H1 (cell line): Measurements from ENCODE around the gene PDPK1. TPM values are rescaled to one million over a fixed set of nuclear protein-coding genes. Genes with fewer than 3 reads are reported as not detected.

Experiments
- CTCF ChIA-PET: fragments of 300-600 bp; sonication (Branson Sonifier 250); formaldehyde crosslinking; loops from one replicate; lab custom pipeline; 2021; ENCODE audit not compliant: partially characterized antibody; lab: Charles Lee
- POLR2A ChIA-PET: fragments of 300-600 bp; sonication (Branson Sonifier 250); formaldehyde crosslinking; loops from one replicate; lab custom pipeline; 2021; ENCODE audit warnings: inconsistent platforms; ENCODE audit not compliant: partially characterized antibody; lab: Charles Lee
- DNase-seq, 2 experiments: peaks; one replicate each; pipeline versions ENCODE4 v3.0.0 to v3.0.0-alpha.2; 2010 to 2022; ENCODE audit warnings: low spot score in 2 of 2, low read depth in 1 of 2, mixed read lengths in 1 of 2
- FAIRE-seq: peaks from 2 replicates; lab custom pipeline; 2011; peaks lifted over from hg19 to GRCh38; lab: Jason Lieb, UNC
- H2AFZ ChIP-seq: 2 replicates; pipeline ENCODE4 v1.8.1; 2012; ENCODE audit warnings: low read length, inconsistent platforms
- H2AK5ac ChIP-seq: 2 replicates; pipeline ENCODE4 v1.6.1; 2013; ENCODE audit warnings: low read depth, low read length
- H2BK120ac ChIP-seq: replicated peaks from 2 replicates; pipeline ENCODE3; 2013; ENCODE audit warnings: low read depth, low read length, inconsistent platforms
- H2BK12ac ChIP-seq: 2 replicates; pipeline ENCODE4 v1.6.1; 2013; ENCODE audit warnings: low read depth, low read length
- H2BK15ac ChIP-seq: 2 replicates; pipeline ENCODE4 v1.6.1; 2013; ENCODE audit warnings: low read length
- H2BK20ac ChIP-seq: 2 replicates; pipeline ENCODE4 v1.6.1; 2013; ENCODE audit warnings: low read length
- H2BK5ac ChIP-seq: 2 replicates; pipeline ENCODE4 v1.6.1; 2013; ENCODE audit warnings: low read depth, low read length
- H3K14ac ChIP-seq: 2 replicates; pipeline ENCODE4 v1.6.1; 2013; ENCODE audit warnings: inconsistent platforms; ENCODE audit not compliant: insufficient read length
- H3K18ac ChIP-seq: 2 replicates; pipeline ENCODE4 v1.6.1; 2013; ENCODE audit warnings: low read length; ENCODE audit errors: extremely low read depth
- H3K23ac ChIP-seq: 2 replicates; pipeline ENCODE4 v1.6.1; 2013; ENCODE audit warnings: inconsistent platforms; ENCODE audit not compliant: insufficient read length
- H3K23me2 ChIP-seq: 2 replicates; pipeline ENCODE4 v1.6.1; 2013; ENCODE audit warnings: low read depth, low read length
- H3K27ac ChIP-seq: 2 replicates; pipeline ENCODE4 v1.6.1; 2011; ENCODE audit warnings: low read depth, low read length, inconsistent platforms
- H3K27me3 ChIP-seq, 4 experiments: replicated peaks in 1 of 4; 1 replicate in 1 of 4; 2 replicates in 3 of 4; pipeline versions ENCODE4 v1.6.1 to v1.8.1; 2011 to 2013; ENCODE audit warnings: low read length in 3 of 4, mild to moderate bottlenecking in 3 of 4, inconsistent platforms in 2 of 4, mixed read lengths in 2 of 4, moderate library complexity in 1 of 4; ENCODE audit not compliant: control insufficient read depth in 3 of 4, insufficient read depth in 3 of 4; ENCODE audit errors: extremely low read depth in 1 of 4
- H3K36me3 ChIP-seq, 4 experiments: 2 replicates each; pipeline versions ENCODE4 v1.6.1 to v1.8.1; 2011 to 2013; ENCODE audit warnings: mild to moderate bottlenecking in 4 of 4, low read length in 3 of 4, moderate library complexity in 2 of 4, control low read depth in 1 of 4, inconsistent platforms in 1 of 4; ENCODE audit not compliant: insufficient read depth in 4 of 4, control insufficient read depth in 2 of 4
- H3K4ac ChIP-seq: replicated peaks from 2 replicates; pipeline ENCODE3; 2013; ENCODE audit warnings: low read length, low read depth, mixed read lengths, inconsistent platforms; ENCODE audit not compliant: insufficient read length
- H3K4me1 ChIP-seq, 4 experiments: replicated peaks in 1 of 4; 1 replicate in 1 of 4; 2 replicates in 3 of 4; pipeline versions ENCODE4 v1.6.1 to v1.8.1; 2011 to 2013; ENCODE audit warnings: low read length in 3 of 4, inconsistent platforms in 2 of 4, mixed read lengths in 1 of 4; ENCODE audit not compliant: insufficient read depth in 4 of 4, control insufficient read depth in 3 of 4
- H3K4me2 ChIP-seq, 2 experiments: 2 replicates each; pipeline versions ENCODE4 v1.6.1 to v1.8.1; 2011 to 2013; ENCODE audit warnings: low read depth in 2 of 2, low read length in 2 of 2, control low read depth in 1 of 2, inconsistent platforms in 1 of 2, mild to moderate bottlenecking in 1 of 2; ENCODE audit not compliant: insufficient read depth in 1 of 2
- H3K4me3 ChIP-seq, 4 experiments: fragments of 200-600, 300-600 bp in 1 of 4; sonication (generic), shearing (Covaris generic), sonication (Bioruptor Twin) in 1 of 4; 2 replicates each; pipeline versions ENCODE4 v1.5.1 to v1.8.1; 2011 to 2016; ENCODE audit warnings: low read length in 4 of 4, low read depth in 3 of 4, control low read depth in 2 of 4, inconsistent platforms in 2 of 4, mild to moderate bottlenecking in 2 of 4, mixed read lengths in 1 of 4, moderate library complexity in 1 of 4; ENCODE audit not compliant: insufficient read depth in 2 of 4; ENCODE audit errors: extremely low read depth in 1 of 4
- H3K56ac ChIP-seq: replicated peaks from 2 replicates; pipeline ENCODE3; 2013; ENCODE audit warnings: low read depth, mild to moderate bottlenecking, mixed read lengths, low read length, inconsistent platforms; ENCODE audit not compliant: insufficient read length
- H3K79me1 ChIP-seq: 2 replicates; pipeline ENCODE4 v1.6.1; 2013; ENCODE audit warnings: low read depth, low read length, control low read depth
- H3K79me2 ChIP-seq, 2 experiments: 2 replicates each; pipeline versions ENCODE4 v1.6.1 to v1.8.1; 2012 to 2013; ENCODE audit warnings: low read length in 2 of 2, mild to moderate bottlenecking in 2 of 2, inconsistent platforms in 1 of 2; ENCODE audit not compliant: insufficient read depth in 2 of 2, control insufficient read depth in 1 of 2
- H3K9ac ChIP-seq, 4 experiments: replicated peaks in 1 of 4; 1 replicate in 1 of 4; 2 replicates in 3 of 4; pipeline versions ENCODE4 v1.6.1 to v1.8.1; 2011 to 2013; ENCODE audit warnings: low read depth in 3 of 4, low read length in 3 of 4, control low read depth in 2 of 4, mild to moderate bottlenecking in 2 of 4, moderate library complexity in 2 of 4, inconsistent platforms in 1 of 4; ENCODE audit errors: extremely low read depth in 1 of 4
- H3K9me3 ChIP-seq, 2 experiments: 2 replicates each; pipeline versions ENCODE4 v1.6.1 to v1.8.1; 2012 to 2013; ENCODE audit warnings: mild to moderate bottlenecking in 2 of 2, moderate library complexity in 2 of 2, control low read depth in 1 of 2, inconsistent platforms in 1 of 2, low read depth in 1 of 2, low read length in 1 of 2, mixed read lengths in 1 of 2; ENCODE audit not compliant: insufficient read depth in 2 of 2
- H4K20me1 ChIP-seq, 2 experiments: replicated peaks in 1 of 2; 2 replicates each; pipeline versions ENCODE3 to v1.8.1; 2011 to 2013; ENCODE audit warnings: inconsistent platforms in 2 of 2, low read length in 2 of 2, mild to moderate bottlenecking in 1 of 2; ENCODE audit not compliant: insufficient read depth in 2 of 2, control insufficient read depth in 1 of 2
- H4K5ac ChIP-seq: 2 replicates; pipeline ENCODE4 v1.6.1; 2013; ENCODE audit warnings: low read length, low read depth, mixed read lengths, inconsistent platforms; ENCODE audit not compliant: insufficient read length
- H4K8ac ChIP-seq: 2 replicates; pipeline ENCODE4 v1.8.0; 2013; ENCODE audit warnings: mild to moderate bottlenecking, moderate library complexity, low read length, inconsistent platforms; ENCODE audit not compliant: insufficient read depth; ENCODE audit errors: extremely low read depth
- H4K91ac ChIP-seq: replicated peaks from 2 replicates; pipeline ENCODE3; 2013; ENCODE audit warnings: low read length, mixed read lengths, inconsistent platforms; ENCODE audit not compliant: insufficient read length
- BACH1 ChIP-seq: IDR thresholded peaks from 2 replicates; pipeline ENCODE4 v1.6.1; 2012; ENCODE audit warnings: low read length, improper control_type of control experiment
- CBX5 ChIP-seq: fragments of 300-800, 300-1000 bp; sonication (generic); IDR thresholded peaks from 2 replicates; pipeline ENCODE4 v1.7.1; 2016; ENCODE audit warnings: antibody characterized with exemption, low read length, low read depth
- EZH2 ChIP-seq: fragments of 200-600 bp; sonication (generic); IDR thresholded peaks from 2 replicates; pipeline ENCODE4 v1.7.1; 2012; ENCODE audit warnings: low read depth, mild to moderate bottlenecking, moderate library complexity, low read length, inconsistent platforms; ENCODE audit not compliant: severe bottlenecking
- HDAC2 ChIP-seq, 2 experiments: fragments of 300-600 bp in 1 of 2; sonication (generic) in 1 of 2; IDR thresholded peaks; 2 replicates each; pipeline ENCODE4 v1.6.1; 2011 to 2012; ENCODE audit warnings: low read depth in 2 of 2, low read length in 2 of 2, mild to moderate bottlenecking in 2 of 2, moderate library complexity in 2 of 2, borderline replicate concordance in 1 of 2, inconsistent platforms in 1 of 2
- NANOG ChIP-seq: IDR thresholded peaks from 2 replicates; pipeline ENCODE4 v1.6.1; 2011; ENCODE audit warnings: low read length, low read depth, mild to moderate bottlenecking, inconsistent platforms; ENCODE audit not compliant: insufficient read depth, poor library complexity, severe bottlenecking
- POU5F1 ChIP-seq: IDR thresholded peaks from 2 replicates; pipeline ENCODE4 v1.6.1; 2011; ENCODE audit warnings: low read depth, mild to moderate bottlenecking, low read length, moderate library complexity
- RNF2 ChIP-seq: fragments of 200-900, 300-1000 bp; sonication (generic); IDR thresholded peaks from 2 replicates; pipeline ENCODE4 v1.7.1; 2016; ENCODE audit warnings: borderline replicate concordance, low read depth, mild to moderate bottlenecking, antibody characterized with exemption, low read length; ENCODE audit not compliant: poor library complexity, severe bottlenecking; ENCODE audit errors: missing control alignments
- SRF ChIP-seq: IDR thresholded peaks from 2 replicates; pipeline ENCODE4 v1.6.1; 2011; ENCODE audit warnings: mild to moderate bottlenecking, low read depth, low read length, moderate library complexity
- ZNF274 ChIP-seq: IDR thresholded peaks from 2 replicates; pipeline ENCODE4 v1.7.0; 2012; ENCODE audit warnings: low read length, borderline replicate concordance; ENCODE audit errors: extremely low read depth
- WGBS, 2 experiments: shearing (Covaris generic) in 1 of 2; methylation state at CpG; one replicate each; pipeline versions ENCODE4 v1.1.6 to v1.1.7; 2013 to 2015; ENCODE audit warnings: low lambda C conversion rate in 2 of 2, mixed read lengths in 2 of 2, inconsistent platforms in 1 of 2, low coverage in 1 of 2, missing lambda C conversion rate in 1 of 2; ENCODE audit not compliant: insufficient replicate concordance in 2 of 2, insufficient coverage in 1 of 2, insufficient read length in 1 of 2; ENCODE audit errors: extremely low coverage in 1 of 2, missing lambda C conversion rate in 1 of 2; 5-methylcytosine and 5-hydroxymethylcytosine counted together
- polyA plus RNA-seq, 7 experiments: library from polyadenylated mRNA; depleted of rRNA in 3 of 7; stranded (reverse) in 5 of 7; unstranded in 2 of 7; fragments of >200 nt in 5 of 7; fragments of 200-250 nt in 2 of 7; gene quantifications; 1 replicate in 5 of 7; 2 replicates in 1 of 7; 4 replicates in 1 of 7; pipeline versions ENCODE4 v1.2.1 to v1.2.3, GENCODE V29; 2011 to 2013; ENCODE audit warnings: missing spikeins in 2 of 7, mixed read lengths in 2 of 7
- total RNA-seq: library from RNA; stranded (reverse); fragmentation: NEBNext Ultra II Directional; extraction: Animal tissue kit (Norgen Biotek cat#: 25700); gene quantifications from 2 replicates; pipeline ENCODE4 v1.2.1, GENCODE V29; 2021

The PDPK1 gene
- total and polyA plus RNA-seq, 2 of the 8 experiments (the other 6 are each of a cell fraction or from before 2014, with no cell fraction given) = 17.1 to 27.8 TPM

DNA sequence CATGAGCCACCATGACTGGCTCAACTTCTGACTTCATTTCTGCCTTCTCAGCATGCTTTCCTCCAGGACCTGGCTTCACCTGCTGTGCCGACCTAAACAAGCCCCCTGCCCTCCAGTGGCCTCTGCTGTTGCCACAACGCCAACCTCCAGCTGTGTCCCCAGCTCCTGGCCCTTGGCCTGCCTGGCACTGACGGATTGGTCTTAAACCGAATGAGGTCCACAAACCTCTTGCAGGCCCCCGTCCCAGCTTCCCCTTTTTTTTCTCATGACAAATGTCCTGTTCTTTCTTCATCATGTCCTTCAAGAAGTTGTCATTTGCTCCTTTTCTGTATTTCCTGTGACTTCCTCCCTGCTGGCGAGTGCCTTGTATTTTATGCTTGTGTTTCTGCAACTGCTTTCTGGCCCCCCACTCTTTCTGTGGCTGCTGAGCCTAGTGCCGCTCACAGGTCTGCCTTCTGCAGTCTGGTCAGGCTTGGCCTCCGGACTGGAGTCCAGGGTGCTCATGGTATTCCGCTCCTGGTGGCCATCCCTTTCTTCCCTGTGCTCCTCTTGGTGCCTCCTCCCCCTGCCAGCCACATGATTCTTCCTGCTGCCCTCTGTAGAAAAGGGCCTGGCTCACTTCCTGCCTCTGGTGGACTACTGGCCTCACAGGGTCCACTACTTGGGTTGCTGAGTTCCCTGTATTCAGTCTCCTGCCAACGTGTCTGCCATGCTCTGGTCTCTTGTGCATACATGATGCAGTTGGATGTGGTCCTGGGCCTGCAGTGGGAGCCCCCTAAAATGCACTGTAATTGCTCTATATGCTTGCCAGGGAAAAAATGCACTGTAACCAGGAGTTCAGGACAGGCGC is 21.2 kb upstream of the PDPK1 start:
- H3K79me2 ChIP-seq = peaks cover 26 to 61% of the 10 kb centered on the region in 2 experiments
- H2BK12ac ChIP-seq = no peak overlapping the region
- peak overlapping the region in 1 of 2 experiments; percentile 85; a peak in 1 of 4 replicates for H3K4me2 ChIP-seq
- 79% methylated on average over 11 of the region's 11 CpGs; no CpG with 5 or more reads in 1 of the 2 experiments for WGBS, 2 experiments
- no peaks in the 10 kb centered on the region; a peak in 2 of 7 replicates for H3K27me3 ChIP-seq
- no peak overlapping the region for H4K8ac ChIP-seq
- peaks cover 24% of the 10 kb centered on the region for H3K79me1 ChIP-seq
- H3K18ac ChIP-seq = no peak overlapping the region
- peaks cover 4 to 38% (median 18%) of the 10 kb centered on the region in 4 experiments for H3K4me1 ChIP-seq
- peaks cover 31 to 38% of the 10 kb centered on the region in 2 experiments for H4K20me1 ChIP-seq
- peak overlapping the region; percentile 16; the same call in 1 of the 2 replicates for H2BK5ac ChIP-seq
- H4K5ac ChIP-seq = no peak overlapping the region
- no peaks in the 10 kb centered on the region for H3K9me3 ChIP-seq
- peaks cover 13% of the 10 kb centered on the region; the same call in 1 of the 2 replicates for H3K23me2 ChIP-seq
- H3K9ac ChIP-seq = peak overlapping the region; percentile 8 to 38 (median 30); a peak in 4 of 7 replicates
- peak overlapping the region; percentile 45; the same call in 1 of the 2 replicates for H3K27ac ChIP-seq
- no peak overlapping the region for H3K23ac ChIP-seq
- no peak for DNase-seq
- H2AK5ac ChIP-seq = 0 out of 2 replicates have a peak overlapping the region, but pooled peaks have one; percentile 53
- H3K4ac ChIP-seq = no peak overlapping the region
- H3K36me3 ChIP-seq = no peaks in the 10 kb centered on the region; a peak in 1 of 8 replicates
- H2AFZ ChIP-seq = no peak overlapping the region
- no peak overlapping the region for H2BK15ac ChIP-seq
- no peak for FAIRE-seq
- no peak overlapping the region for H3K56ac ChIP-seq
- no peak overlapping the region for H3K4me3 ChIP-seq
- no peak overlapping the region for H4K91ac ChIP-seq
- ChIA-PET CTCF (interaction anchor here (0.8 to 1.4 kb wide), 4 partner anchors 10 to 322 kb away, joined by 3 to 4 read pairs (median 4); no protein-coding TSS in a partner anchor), POLR2A (interaction anchor here (0.7 to 5.6 kb wide), 4 partner anchors 16 to 519 kb away, joined by 4 to 44 read pairs (median 7); partner anchors contain the start of gene CEMP1)
- no peak overlapping the region for H2BK120ac ChIP-seq
- no peak overlapping the region for H3K14ac ChIP-seq
- H2BK20ac ChIP-seq = no peak overlapping the region
- TF ChIP-seq POU5F1 (no peak), EZH2 (no peak), CBX5 (no peak), NANOG (no peak), RNF2 (no peak), HDAC2 (IDR thresholded peaks at IDR 0.05; ENCODE audit: borderline replicate concordance in 1 of 2, low read depth in 2 of 2, low read length in 2 of 2) (no peak), BACH1 (no peak), SRF (no peak), ZNF274 (no peak)
